LNCAP (cell line): ENCODE results near the gene IGF1R.

Experiments
- TF ChIP-seq, protein P1 (sequence below): fragments of 450-650 bp; IDR thresholded peaks from 2 replicates; pipeline ENCODE4 v1.5.1; 2017; ENCODE audit warnings: mild to moderate bottlenecking

IGF1R gene

DNA sequence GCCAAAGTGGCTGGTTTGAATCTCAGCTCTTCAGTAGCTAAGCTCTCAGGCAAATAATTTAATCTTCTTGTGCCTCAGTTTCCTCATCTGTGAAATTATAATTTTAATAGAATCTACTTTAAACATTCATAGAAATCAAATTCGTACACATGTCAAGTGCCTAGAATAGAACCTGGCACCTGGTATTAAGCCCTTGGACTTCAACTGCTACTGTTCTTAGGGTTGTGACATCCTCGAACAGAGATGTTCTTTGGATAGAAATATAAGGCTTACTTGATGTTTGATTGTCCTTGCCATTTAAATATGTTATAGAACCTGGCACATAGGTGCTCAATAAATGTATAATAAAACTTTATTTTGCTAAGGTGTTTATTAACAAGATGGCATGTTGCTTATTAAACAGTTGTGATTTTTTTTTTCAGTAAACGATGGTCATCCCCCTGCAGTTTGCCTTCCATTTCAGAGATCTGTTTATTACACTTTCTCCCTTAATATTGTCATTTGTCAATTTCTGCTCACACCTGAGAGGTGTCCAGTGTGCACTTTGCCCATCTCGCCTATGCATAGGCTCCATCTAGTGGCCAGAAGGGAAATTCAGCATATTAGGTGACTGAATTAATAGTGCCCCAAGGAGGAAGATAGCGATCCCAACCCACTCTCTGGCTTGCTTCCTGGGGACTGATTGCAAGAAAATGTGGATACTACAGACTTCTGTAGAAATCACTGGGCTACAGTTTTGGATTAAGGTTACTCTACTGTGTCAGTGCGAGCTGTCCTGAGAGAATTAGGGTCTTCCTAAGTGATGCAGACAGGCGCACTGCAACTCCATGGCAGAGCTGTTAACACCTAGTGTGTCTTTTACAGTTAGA, 10.7 kb downstream of the IGF1R start:
- TF ChIP-seq, protein P1, sequence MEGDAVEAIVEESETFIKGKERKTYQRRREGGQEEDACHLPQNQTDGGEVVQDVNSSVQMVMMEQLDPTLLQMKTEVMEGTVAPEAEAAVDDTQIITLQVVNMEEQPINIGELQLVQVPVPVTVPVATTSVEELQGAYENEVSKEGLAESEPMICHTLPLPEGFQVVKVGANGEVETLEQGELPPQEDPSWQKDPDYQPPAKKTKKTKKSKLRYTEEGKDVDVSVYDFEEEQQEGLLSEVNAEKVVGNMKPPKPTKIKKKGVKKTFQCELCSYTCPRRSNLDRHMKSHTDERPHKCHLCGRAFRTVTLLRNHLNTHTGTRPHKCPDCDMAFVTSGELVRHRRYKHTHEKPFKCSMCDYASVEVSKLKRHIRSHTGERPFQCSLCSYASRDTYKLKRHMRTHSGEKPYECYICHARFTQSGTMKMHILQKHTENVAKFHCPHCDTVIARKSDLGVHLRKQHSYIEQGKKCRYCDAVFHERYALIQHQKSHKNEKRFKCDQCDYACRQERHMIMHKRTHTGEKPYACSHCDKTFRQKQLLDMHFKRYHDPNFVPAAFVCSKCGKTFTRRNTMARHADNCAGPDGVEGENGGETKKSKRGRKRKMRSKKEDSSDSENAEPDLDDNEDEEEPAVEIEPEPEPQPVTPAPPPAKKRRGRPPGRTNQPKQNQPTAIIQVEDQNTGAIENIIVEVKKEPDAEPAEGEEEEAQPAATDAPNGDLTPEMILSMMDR = peak; percentile 94

GRCh38 chr15:98660055-98660454, 11.7 kb downstream of the IGF1R start:
- TF ChIP-seq, protein P1 = no peak

GRCh38 chr15:98663045-98663444, 14.7 kb downstream of the IGF1R start:
- TF ChIP-seq, protein P1 = no peak

DNA sequence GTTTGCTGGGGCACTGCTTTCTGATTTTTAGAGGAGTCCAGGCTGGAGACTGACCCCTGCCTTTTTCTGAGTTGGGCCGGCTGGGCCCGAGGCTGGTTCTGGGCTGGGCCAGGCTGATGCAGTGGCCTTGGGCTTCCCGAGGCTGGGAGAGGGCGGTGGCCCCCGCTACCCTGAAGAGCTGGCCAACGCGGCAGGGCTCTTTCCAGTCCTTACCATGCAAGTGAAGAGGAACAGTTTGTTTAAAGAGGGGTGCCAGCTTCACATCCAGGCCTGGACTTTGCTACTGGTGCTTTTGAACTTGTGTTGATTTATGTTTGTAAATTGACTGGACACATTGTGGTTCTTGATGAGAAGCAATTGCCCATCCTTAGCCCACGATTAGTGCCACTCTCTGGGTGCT, 15.3 kb downstream of the IGF1R start:
- TF ChIP-seq, protein P1 = no peak

- TF ChIP-seq, protein P1 = no peak
Measured at GRCh38 chr15:98666441-98666840, 18.1 kb downstream of the IGF1R start.

GRCh38 chr15:98666841-98667240, 18.5 kb downstream of the IGF1R start:
- TF ChIP-seq, protein P1 = no peak

DNA sequence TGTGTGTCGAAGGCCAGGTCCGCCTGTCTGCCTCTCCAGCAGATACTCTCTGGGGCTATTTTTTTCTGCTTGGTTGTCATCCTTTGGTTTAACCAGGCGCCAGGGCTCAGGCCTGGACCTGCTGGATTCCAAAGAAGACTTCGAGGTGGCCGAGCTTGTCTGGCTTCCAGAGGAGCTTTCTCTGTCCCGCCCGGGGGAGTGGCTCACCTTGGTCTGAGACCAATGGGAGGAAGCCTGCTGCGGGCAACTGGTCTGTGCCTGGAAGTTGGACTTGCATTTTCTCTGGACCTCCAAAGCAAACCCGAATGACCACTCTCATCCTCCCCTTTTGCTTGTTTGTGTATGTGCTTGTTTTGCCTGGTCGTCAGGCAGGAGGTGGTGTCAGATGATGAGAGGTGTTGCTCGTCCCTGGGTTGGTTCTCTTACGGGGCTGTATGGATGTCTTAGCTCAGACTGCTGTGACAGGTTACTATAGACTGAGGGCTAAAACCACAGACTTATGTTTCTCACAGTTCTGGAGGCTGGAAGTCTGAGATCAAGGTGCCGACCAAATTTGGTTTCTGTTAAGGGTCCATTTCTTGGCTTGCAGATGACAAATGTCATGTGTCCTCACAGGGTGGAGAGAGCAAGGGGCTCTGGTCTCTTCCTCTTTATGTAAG, 19.3 kb downstream of the IGF1R start:
- TF ChIP-seq, protein P1 = no peak
